ENCODE results near the gene ZBTB42.
"Not testable (repeated sequence)": the region's sequence is repeated elsewhere in the genome, so short reads cannot be mapped to it uniquely, and the experiment has no call there.

Gene ZBTB42

DNA sequence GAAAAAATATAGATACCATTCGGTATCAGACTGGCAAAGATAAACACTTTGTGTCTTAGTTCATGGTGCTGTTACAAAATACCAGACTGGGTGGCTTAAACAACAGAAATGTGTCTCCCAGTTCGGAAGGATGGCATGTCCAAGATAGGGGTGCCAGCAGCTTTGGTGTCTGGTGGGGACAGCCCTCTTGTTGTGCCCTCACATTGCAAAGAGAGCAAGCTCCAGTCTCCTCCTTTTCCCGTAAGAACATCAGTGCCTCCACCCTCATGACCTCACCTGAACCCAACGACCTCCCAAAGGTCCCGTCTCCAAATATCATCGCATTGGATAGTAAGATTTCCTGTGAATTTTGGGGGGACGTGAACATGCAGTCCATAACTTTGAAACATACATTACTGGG, 12.4 kb downstream of the ZBTB42 start:
- intact Hi-C loops (cut with DNase I; ENCODE audit: low total_unique reads), result no loop called here
- TF ChIP-seq CTCF (IDR thresholded peaks at IDR 0.05), result no peak
- Histone ChIP-seq H3K27ac (no peak overlapping the region), H3K4me3 (no peak overlapping the region), H3K4me1 (peaks cover 0 to 30% (median 17%) of the 10 kb centered on the region in 4 donors), H3K27me3 (no peaks in the 10 kb centered on the region), H3K9me3 (no peaks in the 10 kb centered on the region), H3K36me3 (peaks cover 0 to 7% (median 0%) of the 10 kb centered on the region in 3 donors)
- DNase-seq, result no peak

DNA sequence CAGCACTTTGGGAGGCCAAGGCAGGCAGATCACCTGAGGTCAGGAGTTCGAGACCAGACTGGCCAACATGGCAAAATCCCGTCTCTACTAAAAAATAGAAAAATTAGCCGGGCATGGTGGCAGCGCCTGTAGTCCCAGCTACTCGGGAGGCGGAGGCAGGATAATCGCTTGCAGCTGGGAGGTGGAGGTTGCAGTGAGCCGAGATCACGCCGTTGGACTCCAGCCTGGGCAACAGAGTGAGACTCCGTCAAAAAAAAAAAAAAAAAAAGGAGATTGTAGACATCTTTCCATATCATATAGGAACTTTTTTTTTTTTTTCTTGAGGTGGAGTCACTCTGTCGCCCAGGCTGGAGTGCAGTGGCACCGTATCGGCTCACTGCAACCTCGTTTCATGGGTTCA, 13.8 kb downstream of the ZBTB42 start:
- H3K27me3 ChIP-seq; intact Hi-C loops (cut with DNase I; ENCODE audit: low total_unique reads); H3K9me3 ChIP-seq; H3K36me3 ChIP-seq: not testable (repeated sequence)
- Histone ChIP-seq H3K4me3 (peak overlapping the region; percentile 76 to 98), H3K27ac (peak overlapping the region; percentile 92 to 95), H3K4me1 (peaks cover 0 to 30% (median 17%) of the 10 kb centered on the region in 4 donors)
- DNase-seq, result peak in 1 of 2 donors; percentile 57

- Histone ChIP-seq H3K36me3 (peaks cover 0 to under 1% (median 0%) of the 10 kb centered on the region in 3 donors), H3K4me1 (peaks cover 0 to 39% (median 17%) of the 10 kb centered on the region in 4 donors), H3K27me3 (no peaks in the 10 kb centered on the region), H3K27ac (peak overlapping the region; percentile 92 to 95), H3K9me3 (no peaks in the 10 kb centered on the region), H3K4me3 (peak overlapping the region; percentile 76 to 98)
- peak in 1 of 2 donors; percentile 46 for DNase-seq
- intact Hi-C loops (cut with DNase I; ENCODE audit: low total_unique reads), result no loop called here
- TF ChIP-seq CTCF (IDR thresholded peaks at IDR 0.05), result no peak
Observed at GRCh38 chr14:104816616-104816884, 15.6 kb downstream of the ZBTB42 start.

GRCh38 chr14:104817930-104818713, 17.2 kb downstream of the ZBTB42 start:
- peaks cover 0 to 39% (median 17%) of the 10 kb centered on the region in 4 donors for H3K4me1 ChIP-seq
- intact Hi-C loops (cut with DNase I; ENCODE audit: low total_unique reads), result no loop called here
- H3K27me3 ChIP-seq, result no peaks in the 10 kb centered on the region
- no peak overlapping the region for H3K4me3 ChIP-seq
- DNase-seq, result peak in 1 of 2 donors; percentile 54
- no peaks in the 10 kb centered on the region for H3K36me3 ChIP-seq
- peak overlapping the region in 1 of 2 donors; percentile 92 for H3K27ac ChIP-seq
- no peaks in the 10 kb centered on the region for H3K9me3 ChIP-seq
- no peak for TF ChIP-seq CTCF (IDR thresholded peaks at IDR 0.05)

GRCh38 chr14:104818714-104819161, 17.8 kb downstream of the ZBTB42 start:
- H3K27ac ChIP-seq, result no peak overlapping the region
- no peak for TF ChIP-seq CTCF (IDR thresholded peaks at IDR 0.05)
- intact Hi-C loops (cut with DNase I; ENCODE audit: low total_unique reads), result no loop called here

GRCh38 chr14:104819361-104819781, 18.5 kb downstream of the ZBTB42 start:
- Histone ChIP-seq H3K36me3 (no peaks in the 10 kb centered on the region), H3K4me1 (peaks cover 0 to 28% (median 15%) of the 10 kb centered on the region in 4 donors), H3K27ac (no peak overlapping the region), H3K9me3 (no peaks in the 10 kb centered on the region), H3K27me3 (no peaks in the 10 kb centered on the region), H3K4me3 (no peak overlapping the region)
- no peak for TF ChIP-seq CTCF (IDR thresholded peaks at IDR 0.05)
- intact Hi-C loops (cut with DNase I; ENCODE audit: low total_unique reads), result no loop called here
- DNase-seq, result peak; percentile 17 to 46

More at GRCh38 chr14:104818714-104819161, 17.8 kb downstream of the ZBTB42 start:
- peaks cover 0 to 34% (median 17%) of the 10 kb centered on the region in 4 donors for H3K4me1 ChIP-seq
- H3K4me3 ChIP-seq, result no peak overlapping the region
- H3K27me3 ChIP-seq, result no peaks in the 10 kb centered on the region
- no peaks in the 10 kb centered on the region for H3K9me3 ChIP-seq
- peak; percentile 15 to 55 for DNase-seq
- no peaks in the 10 kb centered on the region for H3K36me3 ChIP-seq
